HG03103 (cell line): ENCODE data around the gene TOM1L1.

Source experiments
- ATAC-seq: cut with Tn5 transposase; IDR thresholded peaks from one replicate; pipeline ENCODE4 v1.9.1; 2021; ENCODE audit warnings: low read depth; ENCODE audit not compliant: unreplicated experiment

Gene TOM1L1

DNA sequence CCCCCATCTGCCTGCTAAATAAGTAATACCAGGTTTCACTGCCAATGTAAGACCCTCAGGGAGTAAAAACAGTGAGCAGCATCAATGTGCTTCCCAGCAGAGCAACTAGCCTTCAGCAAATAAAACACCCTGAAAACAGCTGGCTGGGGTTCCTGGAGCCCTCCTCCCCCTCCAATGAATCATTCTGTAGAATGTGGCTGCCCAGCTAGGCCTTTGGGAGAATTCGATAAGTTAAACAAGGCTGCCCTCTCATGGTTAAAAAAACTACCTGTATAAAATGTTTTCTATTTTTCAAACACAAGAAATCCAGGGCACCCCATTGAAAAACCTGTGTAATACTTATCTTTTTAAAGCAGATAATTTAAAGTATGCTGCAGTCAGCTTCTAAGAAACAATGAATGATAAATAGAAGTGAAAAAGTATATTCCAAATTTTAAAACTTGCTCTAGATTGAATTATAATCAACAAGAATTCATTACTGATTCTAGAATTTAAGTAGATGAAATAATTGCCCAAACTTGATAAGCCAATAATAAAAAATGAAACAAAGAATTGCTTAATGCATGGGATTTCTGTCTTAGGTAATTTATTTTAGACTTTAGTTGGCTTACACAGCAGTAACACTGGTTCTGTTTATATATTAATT is 9.4 kb upstream of the TOM1L1 start:
- ATAC-seq = no peak

DNA sequence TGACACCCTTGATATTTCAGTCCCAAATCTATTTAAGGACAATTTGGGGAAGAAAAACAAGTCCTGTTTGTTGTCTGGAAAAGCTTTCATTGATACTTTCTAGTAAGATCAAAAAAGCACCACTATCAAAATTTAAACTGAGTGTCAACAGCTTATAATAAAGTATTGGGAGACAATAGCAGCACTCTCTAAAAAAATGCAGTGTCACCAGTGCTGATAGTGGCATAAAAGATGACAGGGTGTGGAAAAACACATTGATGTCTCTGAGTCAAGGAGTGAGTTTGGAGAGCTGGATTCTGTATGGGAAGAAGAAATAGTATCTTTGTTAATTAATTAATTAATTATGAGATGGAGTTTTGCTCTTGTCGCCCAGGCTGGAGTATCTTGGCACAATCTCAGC is 8.3 kb upstream of the TOM1L1 start:
- ATAC-seq = no peak

DNA sequence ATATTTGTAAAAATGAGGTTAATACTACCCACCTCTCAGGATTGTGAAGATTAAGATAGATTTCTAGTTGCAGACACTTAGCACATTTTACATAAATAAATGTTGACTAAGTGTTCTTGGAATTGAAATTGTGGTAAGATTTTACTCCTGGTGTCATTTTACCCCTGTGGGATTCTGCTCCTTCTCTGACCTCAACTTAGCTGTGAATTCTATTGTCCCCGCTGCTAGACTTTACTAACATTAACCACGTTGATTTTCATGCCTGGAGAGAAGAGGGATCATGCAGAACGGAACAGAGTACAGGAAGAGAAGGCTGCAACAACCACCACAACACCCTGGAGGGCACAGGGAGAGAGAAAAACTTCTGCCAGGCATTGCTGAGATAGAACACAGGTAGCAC is 2.1 kb upstream of the TOM1L1 start:
- no peak for ATAC-seq

DNA sequence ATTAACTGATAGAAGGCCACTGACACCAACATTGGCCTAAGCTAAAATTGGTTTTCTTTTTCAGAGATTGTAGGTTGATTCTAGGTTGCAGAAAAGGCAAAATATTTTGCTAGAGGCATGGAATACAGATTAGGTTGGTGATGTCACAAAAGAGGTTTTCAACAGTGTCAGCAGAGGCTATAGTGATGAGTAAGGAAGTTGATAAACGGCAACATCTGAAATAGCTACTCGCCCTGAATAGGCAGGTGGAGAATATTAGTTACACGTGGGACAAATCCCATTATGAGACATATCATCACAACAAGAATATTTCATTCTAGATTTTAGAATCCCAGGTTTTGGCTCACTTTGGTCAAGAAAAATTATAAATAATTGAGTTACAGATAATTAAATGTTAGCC is 1.5 kb upstream of the TOM1L1 start:
- ATAC-seq = no peak

DNA sequence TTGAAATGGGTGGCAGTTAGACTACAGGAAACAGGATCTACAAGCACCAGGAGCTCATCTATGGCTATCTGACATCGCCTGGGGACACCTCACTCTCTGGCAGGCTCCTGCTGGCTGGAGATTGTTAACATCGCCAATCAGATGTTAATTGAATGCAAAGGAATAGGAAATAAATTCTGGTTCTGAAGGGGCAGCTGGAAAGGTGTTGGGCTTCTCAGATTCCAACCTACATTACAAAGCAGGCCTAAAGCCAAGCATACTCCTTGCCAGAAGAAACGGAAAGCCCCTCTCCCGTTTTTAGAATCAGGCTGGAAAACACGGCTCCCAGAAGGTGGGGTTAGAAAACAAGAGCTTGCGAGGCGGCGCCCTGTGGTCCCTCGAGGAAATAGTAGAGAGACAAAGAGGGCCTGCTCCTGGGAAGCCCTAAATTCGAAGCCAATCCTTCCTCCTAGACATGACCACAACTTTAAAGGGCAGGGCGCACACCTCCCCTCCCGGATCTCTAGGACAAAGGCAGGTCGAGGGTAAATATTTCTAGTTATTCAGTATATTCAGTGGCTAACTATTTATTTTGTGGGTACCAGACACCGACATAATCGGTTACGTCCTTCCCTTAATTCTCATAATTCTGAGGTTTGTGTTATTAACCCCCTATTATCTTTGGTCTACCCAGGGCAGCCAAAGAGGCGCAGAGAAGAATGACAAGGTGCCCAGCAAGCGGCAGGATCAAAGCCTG is 763 bp upstream of the TOM1L1 start:
- ATAC-seq = no peak

DNA sequence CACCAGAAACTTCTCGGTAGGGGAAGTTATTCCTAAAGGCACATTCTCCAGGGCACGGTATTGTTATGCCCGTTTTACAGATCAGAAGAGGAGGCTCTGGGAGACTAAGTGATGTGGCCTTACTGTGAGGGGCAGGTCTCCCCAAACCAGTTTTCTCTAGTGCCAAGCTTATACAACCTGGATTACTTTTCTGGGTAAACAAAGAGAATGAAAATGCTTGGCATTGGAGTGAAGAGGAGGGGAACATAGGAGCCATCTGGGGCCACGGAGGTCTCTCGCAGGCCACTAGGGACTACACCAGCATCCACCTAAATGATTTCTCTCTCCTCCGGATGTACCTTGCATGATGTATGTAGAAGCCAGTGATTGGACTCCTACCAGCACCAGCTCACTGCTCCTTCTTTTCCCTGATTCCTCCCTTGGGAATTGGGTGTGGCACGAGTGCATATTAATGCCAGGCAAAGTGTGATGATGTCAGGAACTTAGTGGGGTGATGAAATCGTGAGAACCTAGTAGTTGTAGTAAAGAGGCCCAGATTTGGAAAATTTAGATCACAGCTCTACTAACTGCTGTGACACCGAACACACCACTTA is 674 bp downstream of the TOM1L1 start:
- ATAC-seq = no peak

DNA sequence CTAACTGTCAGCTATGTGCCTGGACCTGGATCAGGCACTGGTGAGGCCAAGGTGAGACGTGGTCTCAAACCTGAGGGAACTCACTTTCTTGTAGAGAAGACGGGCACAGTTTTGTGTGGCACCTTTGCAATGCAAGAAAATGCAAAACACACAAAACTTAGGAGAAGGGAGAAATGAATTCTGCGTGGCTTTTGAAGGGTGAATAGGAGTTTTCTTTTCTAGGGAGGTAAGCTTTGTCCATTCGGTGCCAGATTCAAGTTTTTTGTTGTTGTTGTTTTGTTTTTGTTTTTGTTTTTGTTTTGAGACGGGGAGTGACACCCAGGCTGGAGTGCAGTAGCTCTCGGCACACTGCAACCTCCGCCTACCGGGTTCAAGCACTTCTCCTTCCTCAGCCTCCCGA is 1.4 kb downstream of the TOM1L1 start:
- ATAC-seq = no peak

DNA sequence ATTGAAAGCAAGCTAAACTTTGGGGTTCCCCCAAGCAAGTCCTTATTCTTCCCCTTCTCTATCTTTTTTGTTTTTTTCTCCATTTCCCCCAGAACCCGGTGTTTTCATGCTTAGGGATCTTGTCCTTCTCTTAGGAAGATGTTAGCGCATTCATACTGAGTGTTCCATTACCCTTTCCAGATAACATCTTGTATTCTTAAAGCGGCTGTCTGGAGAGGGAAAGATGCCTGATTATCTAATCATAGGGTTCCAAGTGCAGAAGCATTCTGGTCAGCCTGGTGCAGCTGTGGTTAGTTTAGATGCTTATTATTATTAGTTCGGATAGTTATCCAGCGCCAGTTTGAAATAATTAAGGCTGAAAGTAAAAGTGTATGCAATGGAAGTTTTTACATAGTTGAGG is 2.0 kb downstream of the TOM1L1 start:
- ATAC-seq = no peak

DNA sequence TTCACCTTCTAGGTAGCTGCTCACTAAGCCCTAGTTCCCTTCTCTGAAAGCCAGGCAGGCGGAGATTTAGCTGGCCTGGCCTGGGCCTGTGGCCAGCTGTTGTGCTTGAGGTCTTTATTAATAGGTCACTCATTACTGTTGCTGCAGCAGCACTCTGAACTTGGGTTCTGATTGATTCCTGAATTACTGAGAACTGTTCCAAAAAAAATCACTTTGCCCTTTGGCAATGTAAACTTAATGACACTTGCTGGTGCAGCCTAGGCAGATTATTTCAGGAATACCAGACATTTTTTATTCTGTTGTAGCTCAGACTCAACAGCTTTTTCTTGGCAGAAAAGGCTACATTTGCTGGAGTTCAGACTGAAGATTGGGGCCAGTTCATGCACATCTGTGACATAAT is 2.7 kb downstream of the TOM1L1 start:
- ATAC-seq = no peak

DNA sequence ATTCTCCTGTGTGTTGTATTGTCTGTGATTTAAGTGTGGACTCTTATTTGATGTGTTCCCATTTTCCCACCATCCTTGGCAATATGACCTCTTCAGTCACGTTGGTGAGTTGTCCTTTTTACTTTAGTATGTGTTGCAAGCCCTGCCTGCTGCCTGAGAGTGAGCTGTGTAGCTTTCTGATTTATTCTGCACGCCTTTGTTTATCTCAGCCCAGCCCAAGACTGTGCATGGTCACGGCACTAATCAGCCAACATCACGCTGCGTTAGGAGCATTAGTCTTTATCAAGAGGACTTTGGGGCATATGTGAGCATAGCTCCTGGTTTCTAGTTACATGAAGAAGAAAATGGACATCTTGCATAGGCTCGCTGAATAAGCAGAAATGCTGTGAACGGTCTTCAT is 6.0 kb downstream of the TOM1L1 start:
- no peak for ATAC-seq

DNA sequence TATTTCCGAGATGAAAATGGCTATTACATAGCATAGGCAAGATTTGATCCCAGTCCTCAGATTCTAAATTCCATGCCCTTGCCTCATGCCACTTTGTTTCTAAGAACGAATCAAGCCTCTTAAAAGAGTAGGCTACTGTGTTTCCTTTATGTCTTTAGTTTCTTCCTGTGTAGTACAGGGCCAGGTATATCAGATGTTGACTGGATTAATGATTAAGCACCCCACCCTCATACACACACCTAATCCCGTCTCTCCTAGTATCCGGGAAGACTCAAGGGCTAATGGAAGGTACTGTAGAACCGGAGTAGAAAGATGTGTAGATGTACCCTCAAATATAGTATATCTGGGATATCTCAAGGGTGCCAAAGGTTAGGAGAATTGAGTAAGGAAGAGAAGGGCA is 6.7 kb downstream of the TOM1L1 start:
- ATAC-seq = no peak

DNA sequence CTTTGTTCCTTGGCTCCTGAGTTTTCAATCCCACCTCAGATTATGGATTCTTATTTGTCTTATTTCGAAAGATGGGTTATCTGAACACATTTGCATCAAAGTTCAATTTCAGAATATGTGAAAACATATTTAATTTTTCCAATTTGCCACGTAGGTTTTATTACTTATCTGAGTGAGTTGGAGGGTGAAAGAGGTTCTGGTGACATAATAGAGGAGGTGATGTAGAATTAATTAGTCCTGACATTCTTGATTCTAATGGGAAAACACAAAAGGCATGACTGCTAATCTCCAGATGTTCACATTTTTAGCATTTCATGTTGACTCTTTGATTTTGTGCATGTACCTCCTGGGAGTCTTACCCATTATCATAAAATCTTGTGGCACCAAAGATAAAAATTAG is 9.1 kb downstream of the TOM1L1 start:
- ATAC-seq = no peak

DNA sequence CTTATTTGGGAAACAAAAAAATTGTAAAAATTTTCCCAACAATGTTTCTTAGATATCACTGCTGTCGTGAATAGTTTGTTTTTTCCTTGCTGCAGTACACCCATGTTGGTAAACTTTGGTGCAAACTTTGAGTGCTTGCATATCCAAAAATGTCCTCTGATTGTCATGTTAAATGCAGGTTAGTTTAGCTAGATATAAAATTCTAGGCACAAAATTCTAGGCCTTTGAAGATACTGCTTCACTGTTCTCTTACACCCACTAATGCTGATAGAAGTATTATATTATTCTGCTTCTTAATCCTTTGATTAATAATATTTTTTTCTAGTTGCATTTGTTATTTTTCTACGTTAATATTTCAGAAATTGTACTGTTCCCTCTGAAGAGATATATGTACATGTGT is 16.1 kb downstream of the TOM1L1 start:
- ATAC-seq = no peak

DNA sequence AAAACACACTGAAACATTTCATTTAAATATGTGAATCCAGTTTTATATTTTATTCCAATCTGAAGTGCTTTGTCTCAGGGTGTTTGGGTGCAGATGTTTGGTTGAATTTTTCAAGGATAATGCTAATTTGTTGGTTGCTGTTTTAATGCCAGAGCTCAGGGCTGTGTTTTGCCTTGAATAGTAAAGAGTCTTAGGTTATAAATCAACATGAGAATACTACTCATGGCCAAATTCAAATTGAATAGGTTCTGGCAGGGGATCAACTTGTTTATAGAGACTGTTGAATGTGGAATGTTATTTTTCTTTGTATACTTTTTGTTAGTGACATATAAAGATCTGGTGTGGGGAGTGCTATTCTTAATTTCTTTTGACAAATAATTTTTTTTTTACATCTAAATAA is 18.8 kb downstream of the TOM1L1 start:
- ATAC-seq = no peak

DNA sequence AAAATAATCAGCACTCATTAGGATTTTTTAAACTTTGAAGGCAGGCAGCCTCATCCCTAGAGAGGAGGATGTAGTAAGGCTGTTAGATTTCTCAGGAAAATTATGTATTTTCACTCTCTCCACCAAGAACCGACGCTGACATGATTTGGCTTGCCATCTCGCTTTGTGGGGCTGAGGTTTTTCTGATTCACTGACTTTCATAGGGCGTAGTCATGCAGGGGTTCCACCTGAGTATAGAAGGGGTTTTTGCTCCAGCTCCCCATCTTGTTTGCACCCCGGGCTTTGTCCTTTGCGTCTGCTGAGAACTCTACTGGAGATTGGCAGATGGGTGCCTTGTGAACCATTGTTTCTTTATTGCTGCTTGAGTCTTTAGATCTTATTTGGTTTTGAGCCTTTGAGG is 20.2 kb downstream of the TOM1L1 start:
- ATAC-seq = no peak

DNA sequence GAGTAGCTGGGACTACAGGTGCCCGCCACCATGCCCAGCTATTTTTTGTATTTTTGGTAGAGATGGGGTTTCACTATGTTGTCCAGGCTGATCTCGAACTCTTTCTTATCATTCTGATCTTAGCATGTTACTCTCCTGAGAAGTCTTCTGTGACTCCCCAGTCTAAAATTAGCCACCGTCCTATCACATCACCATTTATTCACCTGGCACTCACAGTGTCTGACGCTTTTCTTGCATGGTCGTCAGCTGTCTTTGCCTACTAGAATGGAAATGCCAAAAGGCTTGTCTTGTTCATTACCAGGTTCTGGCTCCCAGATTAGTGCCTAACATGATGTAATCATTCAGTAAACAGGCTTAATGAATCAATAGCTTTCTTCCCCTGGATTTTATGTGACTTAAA is 23.8 kb downstream of the TOM1L1 start:
- no peak for ATAC-seq

DNA sequence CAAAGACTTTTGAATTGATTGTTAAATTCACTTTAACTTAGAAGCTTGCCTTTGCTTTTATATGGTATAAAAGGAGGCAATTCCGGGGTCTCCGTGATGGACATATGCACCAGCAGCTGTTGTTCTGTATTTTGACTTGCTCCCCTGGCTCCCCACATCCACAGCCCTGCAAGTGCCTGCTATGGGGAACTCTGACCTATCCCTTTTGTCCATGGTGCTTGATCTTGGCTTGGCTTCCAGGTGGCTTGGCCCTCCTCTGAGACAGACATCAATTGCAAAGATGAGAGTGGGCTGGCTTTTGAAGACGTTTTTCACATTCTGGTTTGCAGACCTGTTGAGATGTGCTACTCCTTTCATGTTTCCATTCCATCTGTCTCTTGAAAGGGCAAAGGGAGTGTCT is 26.9 kb downstream of the TOM1L1 start:
- ATAC-seq = no peak

DNA sequence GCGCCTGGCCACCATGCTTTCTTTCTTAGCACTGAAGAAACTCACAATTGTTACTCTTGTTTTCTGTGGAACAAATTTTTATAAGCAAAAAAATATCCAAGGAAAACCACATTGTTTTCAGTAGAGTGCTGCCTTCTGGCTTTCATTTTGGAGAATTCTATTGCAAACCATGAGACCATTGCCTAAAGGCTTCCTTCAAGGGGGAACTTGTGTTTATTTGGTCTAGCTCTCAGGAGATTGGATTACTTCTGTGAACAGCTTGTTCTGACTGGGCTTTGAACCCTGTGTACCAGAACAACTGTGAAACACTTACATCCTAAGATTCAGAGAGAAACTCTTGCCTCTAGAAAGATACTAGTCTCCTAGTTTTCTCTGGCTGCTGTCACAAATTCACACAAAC is 32.1 kb downstream of the TOM1L1 start:
- no peak for ATAC-seq

DNA sequence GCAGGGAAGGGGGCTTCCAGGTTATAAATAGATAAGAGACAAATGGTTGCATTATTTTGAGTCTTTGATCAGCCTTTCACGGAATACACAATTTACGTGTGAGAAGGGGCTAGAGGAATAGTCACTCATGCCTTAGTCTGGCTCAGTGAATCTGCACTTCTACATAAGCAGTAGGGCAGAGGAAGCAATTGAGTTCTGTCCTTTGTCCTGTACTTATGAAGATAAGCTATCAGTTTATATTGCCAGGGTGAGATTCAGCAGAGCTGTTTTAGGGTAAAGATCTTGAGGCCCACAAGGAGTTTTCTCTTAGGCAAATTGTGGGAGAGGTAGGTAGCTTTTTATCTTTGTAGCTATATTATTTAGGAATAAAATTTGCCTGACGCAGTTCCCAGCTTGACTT is 33.3 kb downstream of the TOM1L1 start:
- ATAC-seq = no peak

DNA sequence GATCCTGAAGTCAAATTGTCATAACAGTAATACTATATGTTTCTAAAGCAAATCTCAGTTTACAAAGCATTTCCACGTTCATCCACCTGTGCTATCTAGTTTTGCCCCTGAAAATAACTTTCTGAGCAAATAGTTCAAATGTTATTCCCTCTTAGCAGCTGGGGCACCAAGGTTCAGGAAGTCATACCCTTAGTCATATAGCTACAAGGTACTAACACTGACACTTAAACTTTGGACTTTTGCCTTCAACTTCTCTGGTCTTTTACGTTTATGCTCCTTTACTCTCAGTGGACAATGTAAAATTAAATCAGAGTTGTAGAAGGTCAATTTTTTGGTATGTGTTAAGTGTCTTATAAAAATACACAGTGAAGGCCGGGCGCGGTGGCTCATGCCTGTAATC is 34.8 kb downstream of the TOM1L1 start:
- ATAC-seq = no peak

DNA sequence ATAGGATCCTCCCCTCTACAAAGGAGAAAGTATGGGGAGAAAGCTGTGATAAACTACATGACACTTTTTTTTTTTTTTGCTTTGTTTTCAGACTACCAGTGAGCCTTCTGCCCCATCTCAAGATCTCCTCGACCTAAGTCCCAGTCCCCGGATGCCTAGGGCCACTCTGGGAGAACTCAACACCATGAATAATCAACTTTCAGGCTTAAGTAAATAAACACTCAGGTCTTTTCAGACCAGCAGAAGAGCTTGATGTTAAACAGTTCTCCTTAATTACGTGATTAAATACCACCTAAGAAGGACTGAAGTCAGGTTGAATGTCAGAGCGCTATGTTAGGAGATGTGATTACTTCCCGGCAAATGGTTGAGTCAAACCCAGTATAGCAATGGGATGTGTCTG is 36.4 kb downstream of the TOM1L1 start:
- ATAC-seq = no peak

DNA sequence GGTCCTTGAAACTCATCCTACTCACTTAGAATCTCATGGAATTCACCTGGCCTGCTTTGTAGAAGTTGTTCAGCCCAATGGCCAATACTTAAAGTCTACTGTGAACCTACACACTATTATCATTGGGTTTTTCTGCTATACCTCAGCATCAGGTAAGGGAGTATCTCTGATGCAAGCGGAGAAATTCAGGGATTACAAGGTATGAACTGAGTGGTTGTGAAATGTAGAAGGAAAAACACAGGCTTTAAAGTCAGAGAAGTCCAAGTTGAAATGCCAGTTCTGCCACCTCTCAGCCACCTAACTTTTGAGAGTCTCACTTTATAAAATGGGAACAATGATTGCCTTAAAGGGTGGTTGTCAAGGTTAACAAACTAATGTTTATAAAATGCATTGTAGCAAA is 36.8 kb downstream of the TOM1L1 start:
- ATAC-seq = no peak
